Epidermal melanocyte (primary cell): ENCODE results near the gene SGSH.
"Not testable (repeated sequence)": the region's sequence is repeated elsewhere in the genome, so short reads cannot be mapped to it uniquely, and the experiment has no call there.

Source experiments
- DNase-seq: peaks from one replicate; pipeline ENCODE4 v3.0.0; 2011; ENCODE audit warnings: low spot score; ENCODE audit not compliant: insufficient read length

Gene SGSH

GRCh38 chr17:80253631-80254395, 33.7 kb upstream of the SGSH start:
- no peak for DNase-seq

GRCh38 chr17:80252871-80253270, 32.7 kb upstream of the SGSH start:
- no peak for DNase-seq

DNA sequence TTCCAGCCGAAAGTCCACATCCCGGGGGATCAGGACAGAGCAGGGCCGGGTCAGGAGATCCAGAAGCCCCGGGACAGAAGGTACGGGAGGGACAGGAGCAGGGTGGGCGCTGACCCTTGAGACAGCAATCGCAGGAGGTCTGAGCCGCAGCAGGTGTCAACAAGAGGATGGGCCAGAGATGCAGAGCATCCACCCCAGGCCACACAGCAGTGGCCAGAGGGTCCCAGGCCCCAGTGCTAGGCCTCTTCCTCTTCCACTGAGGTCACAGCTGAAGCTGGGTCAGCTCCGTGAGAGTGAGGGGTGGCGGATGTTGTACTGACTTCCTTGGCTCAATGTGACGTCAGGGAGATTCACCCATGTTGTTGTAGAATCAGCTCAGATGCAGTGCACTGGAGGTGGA, 31.8 kb upstream of the SGSH start:
- no peak for DNase-seq

DNA sequence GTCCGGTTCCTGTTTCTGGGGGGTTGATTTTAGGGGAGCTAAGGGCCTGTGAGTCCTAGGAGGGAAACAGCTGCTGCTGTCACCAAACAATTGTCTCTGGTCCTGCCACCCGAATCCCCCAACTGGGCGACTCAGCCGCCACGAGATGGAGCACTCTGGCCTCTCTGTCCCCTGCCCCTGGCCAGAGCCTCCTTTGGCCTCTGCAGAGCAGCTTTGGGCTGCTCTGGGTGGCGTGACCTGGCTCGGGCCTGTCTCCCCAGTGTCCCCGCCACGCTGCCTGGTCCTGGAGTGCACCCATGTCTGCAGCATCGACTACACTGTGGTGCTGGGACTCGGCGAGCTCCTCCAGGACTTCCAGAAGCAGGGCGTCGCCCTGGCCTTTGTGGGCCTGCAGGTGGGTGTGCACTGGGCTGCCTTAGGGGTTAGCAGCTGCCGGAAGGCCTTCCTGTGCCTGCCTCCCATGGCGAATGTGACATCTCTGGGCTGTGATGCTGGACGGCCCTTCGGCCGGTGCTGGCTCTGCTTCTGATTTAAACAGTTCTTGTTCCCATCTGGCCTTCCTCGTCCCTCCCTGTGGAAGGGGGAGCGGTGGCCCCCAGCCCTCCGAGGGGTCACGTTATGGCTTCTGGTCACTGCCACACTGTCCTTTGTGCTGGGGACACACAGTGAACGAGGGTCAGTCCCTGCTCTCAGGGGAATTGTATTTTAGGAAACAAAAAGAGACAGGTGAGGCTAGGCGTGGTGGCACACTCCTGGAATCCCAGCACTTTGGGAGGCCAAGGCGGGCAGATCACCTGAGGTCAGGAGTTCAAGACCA, 29.0 kb upstream of the SGSH start:
- no peak for DNase-seq

DNA sequence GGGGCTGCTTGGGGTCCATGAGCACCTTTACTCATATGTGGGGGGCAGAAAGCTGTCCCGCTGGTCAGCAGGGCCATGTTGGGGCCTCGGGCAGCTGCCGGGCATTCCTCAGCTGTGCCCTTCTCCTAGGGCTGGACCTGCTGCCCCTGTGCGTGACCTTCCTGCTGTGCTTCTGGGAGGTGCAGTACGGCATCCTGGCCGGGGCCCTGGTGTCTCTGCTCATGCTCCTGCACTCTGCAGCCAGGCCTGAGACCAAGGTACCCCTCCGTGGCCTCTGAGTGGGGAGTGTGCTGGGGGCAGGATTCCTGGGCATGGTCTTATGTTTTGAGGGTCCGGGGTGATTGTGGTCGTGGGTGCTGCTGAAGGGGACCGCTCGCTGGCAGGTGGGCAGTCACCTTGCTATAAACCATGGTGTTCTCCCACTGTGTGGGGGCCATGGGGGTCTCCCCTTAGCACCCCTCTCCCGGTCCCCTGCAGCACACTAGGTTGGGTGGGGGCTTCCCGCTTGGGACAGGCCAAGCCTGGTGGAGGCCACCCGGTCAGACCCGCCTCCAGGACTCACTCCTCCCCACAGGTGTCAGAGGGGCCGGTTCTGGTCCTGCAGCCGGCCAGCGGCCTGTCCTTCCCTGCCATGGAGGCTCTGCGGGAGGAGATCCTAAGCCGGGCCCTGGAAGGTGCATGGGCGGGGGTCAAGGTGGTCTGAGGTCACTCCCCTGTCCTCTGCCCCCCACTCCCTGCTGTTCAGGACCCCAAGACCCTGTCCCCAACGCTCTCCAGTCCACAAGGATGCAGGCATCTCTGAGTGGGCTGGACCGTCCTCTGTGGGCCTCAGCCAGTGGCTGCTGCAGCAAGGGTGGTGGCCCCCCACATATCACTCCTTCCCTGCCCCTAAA, 28.1 kb upstream of the SGSH start:
- no peak for DNase-seq

DNA sequence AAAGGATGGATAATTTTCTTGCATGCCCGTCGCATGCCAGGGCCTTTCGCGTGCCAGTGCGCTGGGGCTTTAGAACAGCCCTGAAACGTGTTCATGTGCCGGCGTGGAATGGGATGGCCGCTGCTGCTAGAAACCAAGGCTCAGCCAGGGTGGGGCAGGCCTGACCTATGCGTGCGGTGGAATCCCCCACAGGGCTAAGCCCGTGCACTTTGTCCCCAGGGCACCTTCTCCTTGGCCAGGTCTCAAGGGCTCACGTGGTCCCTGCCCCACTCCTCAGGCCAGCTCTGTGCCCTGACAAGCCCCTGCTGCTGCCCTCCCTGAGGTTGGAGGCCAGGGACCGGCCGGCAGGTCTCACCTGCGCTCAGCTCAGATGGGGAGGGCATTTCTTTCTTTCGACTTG, 27.4 kb upstream of the SGSH start:
- DNase-seq: no peak

DNA sequence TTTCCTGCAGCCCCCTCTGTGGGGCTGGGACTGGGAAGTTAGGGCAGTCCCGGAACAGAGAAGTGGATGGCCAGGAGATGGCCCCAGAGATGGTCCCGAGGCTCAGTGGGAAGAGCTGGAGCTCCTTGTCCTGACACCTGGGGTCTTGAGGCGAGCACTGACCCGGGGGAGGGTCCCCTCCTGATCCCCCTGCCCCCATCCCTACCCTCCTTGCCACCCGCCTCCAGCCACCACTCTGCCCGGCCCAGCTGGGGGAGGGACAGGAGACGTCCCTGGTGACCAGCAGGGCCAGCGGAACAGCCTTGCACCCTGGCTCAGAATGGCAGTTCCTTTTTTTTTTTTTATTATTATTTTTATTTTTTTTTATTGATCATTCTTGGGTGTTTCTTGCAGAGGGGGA, 26.6 kb upstream of the SGSH start:
- no peak for DNase-seq

DNA sequence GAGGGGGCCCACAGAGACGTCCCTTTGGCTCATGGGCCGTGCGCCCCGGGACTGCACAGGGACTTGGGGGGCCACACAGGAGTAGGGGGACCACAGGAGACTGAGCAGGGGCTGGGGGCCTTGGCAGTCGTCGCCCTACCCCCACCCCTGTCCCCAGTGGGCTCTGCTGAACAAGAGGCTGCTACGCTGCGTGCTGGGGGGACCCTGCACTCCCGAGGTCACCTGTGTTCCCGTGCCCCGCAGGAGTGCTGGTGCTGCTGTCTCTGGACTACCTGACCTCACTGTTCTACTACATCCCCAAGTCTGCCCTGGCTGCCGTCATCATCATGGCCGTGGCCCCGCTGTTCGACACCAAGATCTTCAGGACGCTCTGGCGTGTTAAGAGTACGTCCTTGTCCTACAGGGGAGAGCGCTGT, 26.1 kb upstream of the SGSH start:
- DNase-seq: no peak

GRCh38 chr17:80245566-80246265, 25.6 kb upstream of the SGSH start:
- DNase-seq: no peak

DNA sequence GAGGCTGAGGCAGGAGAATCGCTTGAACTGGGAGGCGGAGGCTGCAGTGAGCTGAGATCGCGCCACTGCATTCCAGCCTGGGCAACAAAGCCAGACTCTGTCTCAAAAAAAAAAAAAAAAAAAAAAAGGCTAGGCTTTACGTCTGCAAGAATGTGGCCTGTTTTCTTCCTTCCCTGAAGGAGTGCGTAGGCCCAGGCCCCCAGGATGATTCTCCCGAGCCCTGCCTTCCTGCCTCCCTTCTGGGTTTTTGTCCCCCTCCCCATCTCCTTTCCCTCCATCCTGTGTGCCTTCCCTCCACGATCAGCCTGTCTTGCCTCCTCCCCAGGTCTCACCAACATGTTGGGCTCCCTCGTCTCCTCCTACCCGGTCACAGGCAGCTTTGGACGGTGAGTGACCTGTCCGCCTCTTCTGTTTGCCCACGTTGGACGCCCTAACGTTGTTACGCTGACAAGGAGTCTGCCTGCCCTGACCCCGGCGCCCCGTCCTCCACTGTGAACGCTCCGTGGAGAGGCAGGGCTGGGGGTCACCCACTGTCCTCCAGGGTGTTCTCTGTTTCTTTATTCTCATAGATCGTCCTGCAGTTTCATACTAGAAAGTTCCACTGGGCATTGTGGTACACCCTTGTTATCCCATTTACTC, 24.9 kb upstream of the SGSH start:
- DNase-seq: no peak

- DNase-seq: not testable (repeated sequence)
Observed at GRCh38 chr17:80244448-80244847, 24.3 kb upstream of the SGSH start.

GRCh38 chr17:80243526-80244433, 23.6 kb upstream of the SGSH start:
- DNase-seq: no peak

DNA sequence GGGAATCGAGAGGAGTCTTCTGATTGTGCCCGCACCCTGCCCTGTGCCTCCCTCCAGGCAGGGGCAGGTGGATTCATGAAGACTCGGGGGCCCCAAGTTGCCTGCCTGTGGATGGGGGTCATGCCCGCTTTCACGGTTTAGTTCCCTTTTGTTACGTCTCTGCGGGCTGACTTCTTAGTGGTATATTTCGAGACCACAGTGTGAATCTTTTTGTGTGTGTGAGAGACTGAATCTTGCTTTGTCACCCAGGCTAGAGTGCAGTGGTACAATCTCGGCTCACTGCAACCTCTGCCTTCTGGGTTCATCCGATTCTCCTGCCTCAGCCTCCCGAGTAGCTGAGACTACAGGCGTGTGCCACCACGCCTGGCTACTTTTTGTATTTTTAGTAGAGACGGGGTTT, 22.4 kb upstream of the SGSH start:
- DNase-seq: no peak

DNA sequence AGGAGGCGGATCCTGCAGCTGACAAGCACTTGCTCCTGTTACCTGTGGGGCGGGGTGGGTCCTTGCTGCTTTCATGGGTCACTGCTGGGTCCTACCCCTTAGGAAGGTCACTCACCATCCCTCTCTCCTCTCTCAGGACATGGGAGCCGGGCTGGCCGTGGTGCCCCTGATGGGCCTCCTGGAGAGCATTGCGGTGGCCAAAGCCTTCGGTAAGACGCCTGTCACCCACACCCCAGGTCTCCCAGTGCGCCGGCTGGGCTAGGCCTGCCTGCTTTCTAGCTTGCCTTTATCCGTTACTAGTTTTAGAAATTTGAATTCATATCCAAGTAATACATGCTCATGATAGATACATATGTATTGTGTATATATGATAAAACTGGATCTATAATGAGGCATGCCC, 17.3 kb upstream of the SGSH start:
- DNase-seq: no peak

- no peak for DNase-seq
Observed at GRCh38 chr17:80236911-80237310, 16.8 kb upstream of the SGSH start.

GRCh38 chr17:80233202-80233601, 13.1 kb upstream of the SGSH start:
- no peak for DNase-seq

DNA sequence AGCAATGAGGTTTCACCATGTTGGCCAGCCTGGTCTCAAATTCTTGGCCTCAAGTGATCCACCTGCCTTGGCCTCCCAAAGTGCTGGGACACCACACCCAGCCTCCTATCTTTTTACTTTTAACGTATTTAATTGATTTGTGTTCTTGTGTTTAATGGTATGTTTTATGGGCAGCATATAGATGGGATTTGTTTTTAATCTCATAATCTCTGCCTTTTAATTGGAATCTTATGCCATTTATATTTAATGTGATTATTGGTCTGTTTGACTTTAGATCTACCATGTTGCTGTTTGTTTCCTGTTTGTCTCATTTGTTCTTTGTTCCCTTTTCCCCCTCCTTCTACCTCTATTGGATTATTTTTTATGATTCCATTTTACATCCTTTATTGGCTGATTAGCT, 12.3 kb upstream of the SGSH start:
- no peak for DNase-seq

GRCh38 chr17:80229011-80229410, 8.9 kb upstream of the SGSH start:
- DNase-seq: peak; percentile 5

DNA sequence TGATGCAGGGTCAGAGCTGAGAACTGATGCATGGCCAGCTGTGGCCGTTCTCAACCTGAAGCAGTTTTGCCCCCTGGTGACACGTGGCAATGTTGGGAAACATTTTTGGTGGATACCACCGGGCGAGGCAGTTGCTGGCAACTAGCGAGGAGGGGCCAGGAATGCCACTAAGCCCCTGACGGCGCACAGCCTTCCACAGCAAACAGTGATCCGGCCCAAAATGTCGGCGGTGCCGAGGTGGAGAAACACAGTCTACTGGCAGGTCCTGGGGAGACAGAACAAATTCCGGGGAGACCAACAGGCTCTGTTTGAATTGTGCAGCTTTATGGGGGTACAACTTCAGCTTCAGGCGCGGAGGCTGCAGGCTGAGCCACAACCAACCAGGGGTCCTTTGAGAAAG, 8.3 kb upstream of the SGSH start:
- DNase-seq: peak; percentile 4

DNA sequence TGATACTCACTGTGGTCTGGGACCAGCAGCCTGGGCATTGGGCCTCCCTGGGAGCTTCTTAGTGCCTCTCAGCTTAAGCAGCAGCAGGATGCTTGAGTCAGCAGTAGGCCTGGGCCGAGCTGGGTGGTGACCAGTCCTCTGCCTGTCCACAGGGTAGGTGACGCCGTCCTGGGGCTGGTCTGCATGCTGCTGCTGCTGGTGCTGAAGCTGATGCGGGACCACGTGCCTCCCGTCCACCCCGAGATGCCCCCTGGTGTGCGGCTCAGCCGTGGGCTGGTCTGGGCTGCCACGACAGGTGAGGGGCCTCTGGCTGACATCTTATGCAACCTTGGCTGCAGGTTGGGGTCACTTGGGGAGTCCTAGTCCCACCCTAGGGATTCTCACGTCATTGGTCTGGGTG, 7.5 kb upstream of the SGSH start:
- peak; percentile 7 for DNase-seq
